ENCODE results near the gene ACACA. TPM values are rescaled to one million over a fixed set of nuclear protein-coding genes. Genes with fewer than 3 reads are reported as not detected.

The ACACA gene
- total and polyA plus RNA-seq, 9 of the 15 experiments (the other 6 are each of a cell fraction or from before 2014, with no cell fraction given), result 35.9 to 135 (median 88.4) TPM

DNA sequence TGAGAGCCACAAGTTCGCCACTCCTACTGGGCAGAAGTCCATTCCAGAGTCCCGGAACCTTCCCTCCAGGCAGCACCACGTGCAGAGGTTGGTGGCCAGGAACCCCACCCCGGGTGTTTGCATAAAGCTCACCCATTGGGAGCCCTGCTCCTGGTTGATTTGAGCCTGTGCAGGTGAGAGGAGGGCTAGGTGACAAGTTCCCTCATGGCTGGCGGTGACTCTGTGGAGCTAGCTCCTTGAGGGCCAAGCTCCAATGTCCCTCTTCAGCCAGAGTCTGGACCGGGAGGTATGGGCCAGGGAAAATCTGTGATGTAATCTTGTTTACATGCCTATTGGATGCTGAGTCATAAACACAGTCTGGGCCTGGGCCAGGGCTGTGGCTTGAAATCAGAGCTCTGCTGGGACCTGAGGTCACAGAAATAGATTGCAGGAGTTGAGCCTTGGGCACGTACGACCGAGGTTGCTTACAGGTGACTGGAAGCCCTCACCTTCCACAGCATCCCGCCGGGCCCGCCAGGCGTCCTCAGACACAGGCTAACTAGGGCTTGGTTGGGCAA is 339.0 kb downstream of the ACACA start (continued):
- TF ChIP-seq CCAR2 (IDR thresholded peaks at IDR 0.05; ENCODE audit: low read depth, low read length), result no peak
- TF ChIP-seq SNRNP70 (optimal IDR thresholded peaks at IDR 0.05; ENCODE audit: low read depth, low read length), result no peak
- TF ChIP-seq, protein P1, sequence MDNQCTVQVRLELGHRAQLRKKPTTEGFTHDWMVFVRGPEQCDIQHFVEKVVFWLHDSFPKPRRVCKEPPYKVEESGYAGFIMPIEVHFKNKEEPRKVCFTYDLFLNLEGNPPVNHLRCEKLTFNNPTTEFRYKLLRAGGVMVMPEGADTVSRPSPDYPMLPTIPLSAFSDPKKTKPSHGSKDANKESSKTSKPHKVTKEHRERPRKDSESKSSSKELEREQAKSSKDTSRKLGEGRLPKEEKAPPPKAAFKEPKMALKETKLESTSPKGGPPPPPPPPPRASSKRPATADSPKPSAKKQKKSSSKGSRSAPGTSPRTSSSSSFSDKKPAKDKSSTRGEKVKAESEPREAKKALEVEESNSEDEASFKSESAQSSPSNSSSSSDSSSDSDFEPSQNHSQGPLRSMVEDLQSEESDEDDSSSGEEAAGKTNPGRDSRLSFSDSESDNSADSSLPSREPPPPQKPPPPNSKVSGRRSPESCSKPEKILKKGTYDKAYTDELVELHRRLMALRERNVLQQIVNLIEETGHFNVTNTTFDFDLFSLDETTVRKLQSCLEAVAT (IDR thresholded peaks at IDR 0.05), result no peak
- TF ChIP-seq GATAD2B (IDR thresholded peaks at IDR 0.05; ENCODE audit: borderline replicate concordance), result no peak
- TF ChIP-seq HOXB6 (CRISPR knock-in tag; IDR thresholded peaks at IDR 0.05; ENCODE audit: borderline replicate concordance), result no peak
- TF ChIP-seq ZNF407 (IDR thresholded peaks at IDR 0.05; ENCODE audit: low read depth), result no peak
- TF ChIP-seq ZNF785 (CRISPR knock-in tag; IDR thresholded peaks at IDR 0.05), result no peak
- no peak for TF ChIP-seq ELK3 (CRISPR knock-in tag; IDR thresholded peaks at IDR 0.05)
- no peak for TF ChIP-seq HDGF (IDR thresholded peaks at IDR 0.05)
- no peak for TF ChIP-seq OTX1 (CRISPR knock-in tag; IDR thresholded peaks at IDR 0.05)
- TF ChIP-seq ZNF282 (CRISPR knock-in tag; IDR thresholded peaks at IDR 0.05), result no peak
- TF ChIP-seq ARID3A (IDR thresholded peaks at IDR 0.05; ENCODE audit: borderline replicate concordance, low read depth, low read length), result no peak

Measured in K562 (cell line).